GM18951 (cell line): ENCODE measurements around the gene ENG.

ENCODE experiments used
- POLR2A ChIP-seq: IDR thresholded peaks from 4 replicates; pipeline ENCODE4 v1.6.1; 2011; ENCODE audit warnings: mild to moderate bottlenecking; ENCODE audit not compliant: insufficient read length, insufficient read depth; ENCODE audit errors: extremely low read depth
- in situ Hi-C: fragments of 300-500 bp; cut with MboI; formaldehyde crosslinking; loops from one replicate; pipeline ENCODE4 v1.12.0; 2022; ENCODE audit warnings: low sequenced_read_pairs, mixed read lengths, inconsistent platforms; ENCODE audit not compliant: unreplicated experiment

The ENG gene

DNA sequence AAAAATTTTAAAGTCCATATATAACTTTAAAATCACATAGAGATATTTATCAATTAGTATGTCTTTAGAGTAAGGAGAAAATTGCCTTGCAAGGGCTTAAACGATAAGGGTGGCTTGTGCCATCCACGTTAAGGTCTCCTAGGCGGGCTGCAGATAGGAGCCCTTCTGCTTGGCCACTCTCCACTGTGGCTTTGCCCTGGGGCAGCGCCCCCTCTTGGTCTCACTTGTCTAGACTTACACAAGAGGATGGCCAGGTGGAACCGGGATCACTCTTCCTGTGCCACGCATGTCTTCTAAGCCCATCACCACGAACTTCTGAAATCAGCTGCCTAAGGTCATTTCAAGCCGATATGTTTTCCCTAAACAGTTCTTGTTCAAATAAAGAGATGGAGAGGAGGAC, 48.8 kb downstream of the ENG start:
- in situ Hi-C loops: no loop called here
- no peak for TF ChIP-seq POLR2A

- in situ Hi-C loops: no loop called here
Observed at GRCh38 chr9:127803507-127804352, 50.7 kb downstream of the ENG start.

DNA sequence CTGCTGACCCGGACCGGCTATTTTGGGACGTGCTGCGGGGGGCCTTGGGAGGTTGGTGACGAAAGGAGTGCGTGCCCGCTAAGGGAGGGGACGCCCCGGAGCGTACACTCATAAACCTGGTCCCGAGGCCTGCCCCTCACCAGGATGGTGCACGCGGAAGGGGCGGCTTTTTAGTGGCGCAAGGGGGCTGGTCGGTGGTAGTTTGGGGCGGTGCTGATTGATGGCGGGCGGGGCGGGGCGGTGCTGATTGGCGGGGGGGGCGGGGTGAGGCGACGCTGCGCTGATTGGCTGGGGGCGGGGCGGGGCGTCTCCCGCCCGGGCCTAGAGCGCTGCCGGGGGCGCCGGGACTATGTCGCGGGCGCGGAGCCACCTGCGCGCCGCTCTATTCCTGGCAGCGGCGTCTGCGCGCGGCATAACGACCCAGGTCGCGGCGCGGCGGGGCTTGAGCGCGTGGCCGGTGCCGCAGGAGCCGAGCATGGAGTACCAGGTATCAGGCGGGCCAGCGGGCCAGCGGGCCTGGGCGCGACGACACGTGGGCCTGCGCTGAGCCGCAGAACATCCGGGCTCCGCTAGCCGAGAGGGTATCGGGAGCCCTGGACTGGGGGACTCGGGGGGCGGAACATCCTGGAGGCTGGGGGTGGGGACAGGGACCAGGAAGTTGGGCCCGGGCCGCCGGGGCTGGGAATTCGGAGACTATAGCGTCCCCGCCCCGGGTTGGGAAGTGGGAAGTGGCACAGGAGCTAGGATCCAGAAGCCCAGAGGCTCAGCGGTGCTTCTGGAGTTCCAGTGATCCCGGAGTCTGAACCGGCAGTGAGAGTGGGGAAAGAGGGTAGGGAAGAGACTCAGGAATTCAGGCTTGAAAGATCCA, 51.6 kb downstream of the ENG start, which contains the start of gene FPGS:
TSS of gene FPGS (plus strand) at position 307 of the 868 bp plus-strand sequence. CDS start at position 350, 43 bp downstream.
- in situ Hi-C loops: no loop called here
- peak; percentile 98 for TF ChIP-seq POLR2A

More at GRCh38 chr9:127803507-127804352, 50.7 kb downstream of the ENG start:
- TF ChIP-seq POLR2A: no peak

- in situ Hi-C loops: no loop called here
- no peak for TF ChIP-seq POLR2A
Observed at GRCh38 chr9:127801955-127802575, 52.4 kb downstream of the ENG start.

GRCh38 chr9:127796852-127797370, 57.5 kb downstream of the ENG start:
- in situ Hi-C loops: no loop called here
- no peak for TF ChIP-seq POLR2A

DNA sequence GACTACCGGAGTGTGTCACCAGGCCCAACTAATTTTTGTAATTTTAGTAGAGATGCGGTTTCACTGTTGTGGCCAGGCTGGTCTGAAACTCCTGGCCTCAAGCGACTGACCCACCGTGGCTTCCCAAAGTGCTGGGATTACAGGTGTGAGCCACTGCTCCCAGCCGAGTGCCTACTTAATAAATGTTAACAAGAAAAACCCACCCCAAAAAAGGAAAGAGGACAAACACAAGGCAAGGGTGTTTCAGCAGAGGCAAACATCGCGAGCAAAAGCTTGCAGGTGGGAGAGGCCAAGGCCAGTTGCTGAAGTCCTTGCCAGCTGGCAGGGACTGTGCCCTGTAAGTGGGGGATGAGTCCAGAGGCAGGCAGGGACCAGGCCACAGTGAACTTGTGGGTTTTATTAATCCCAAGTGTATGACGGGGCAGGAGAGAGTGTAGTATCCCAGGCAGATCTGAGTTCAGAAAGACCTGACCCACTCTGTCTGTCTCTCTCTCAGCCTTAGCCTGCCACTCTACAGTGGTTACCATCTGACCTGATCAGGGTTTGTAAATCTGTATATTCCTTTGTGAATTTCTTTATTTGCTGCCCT, 58.1 kb downstream of the ENG start:
- in situ Hi-C loops: no loop called here
- no peak for TF ChIP-seq POLR2A

DNA sequence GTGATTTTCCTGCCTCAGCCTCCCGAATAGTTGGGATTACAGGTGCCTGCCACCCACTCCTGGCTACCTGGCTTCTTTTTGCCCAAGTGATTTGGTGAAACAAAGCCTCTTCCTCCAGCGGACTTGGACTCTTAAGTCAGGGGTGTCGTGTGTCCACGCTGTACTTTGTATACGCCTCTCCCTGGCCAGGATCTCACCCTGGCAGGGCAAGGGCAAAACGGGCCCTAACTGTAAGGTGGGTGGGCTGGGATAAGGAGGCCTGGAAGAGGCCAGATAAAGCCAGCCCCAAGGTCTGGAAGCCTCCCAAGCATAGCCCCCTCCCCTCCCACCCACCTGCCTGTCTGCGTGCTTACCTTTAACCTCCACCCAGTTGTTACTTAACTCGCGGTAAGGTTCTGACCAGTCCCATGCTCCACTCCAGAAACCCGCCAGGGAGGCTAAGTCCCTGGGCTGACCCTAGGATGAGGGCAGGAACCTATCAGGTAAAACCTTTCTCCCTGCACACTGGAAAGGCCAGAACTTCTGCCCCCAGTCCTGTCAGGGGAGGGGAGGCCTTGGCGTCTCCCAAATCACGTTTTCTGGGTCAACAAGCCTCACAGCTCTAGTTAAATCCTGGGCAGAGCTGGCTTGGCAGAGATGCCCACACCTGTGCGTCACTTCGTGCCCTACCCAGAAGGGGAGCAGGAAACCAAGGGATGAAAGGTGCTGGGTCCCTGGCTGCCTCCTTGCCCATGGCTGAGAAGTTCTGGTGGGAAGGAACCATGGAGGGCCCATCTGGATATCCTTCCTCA, 60.3 kb downstream of the ENG start:
- TF ChIP-seq POLR2A: peak; percentile 30
- in situ Hi-C loops: no loop called here

DNA sequence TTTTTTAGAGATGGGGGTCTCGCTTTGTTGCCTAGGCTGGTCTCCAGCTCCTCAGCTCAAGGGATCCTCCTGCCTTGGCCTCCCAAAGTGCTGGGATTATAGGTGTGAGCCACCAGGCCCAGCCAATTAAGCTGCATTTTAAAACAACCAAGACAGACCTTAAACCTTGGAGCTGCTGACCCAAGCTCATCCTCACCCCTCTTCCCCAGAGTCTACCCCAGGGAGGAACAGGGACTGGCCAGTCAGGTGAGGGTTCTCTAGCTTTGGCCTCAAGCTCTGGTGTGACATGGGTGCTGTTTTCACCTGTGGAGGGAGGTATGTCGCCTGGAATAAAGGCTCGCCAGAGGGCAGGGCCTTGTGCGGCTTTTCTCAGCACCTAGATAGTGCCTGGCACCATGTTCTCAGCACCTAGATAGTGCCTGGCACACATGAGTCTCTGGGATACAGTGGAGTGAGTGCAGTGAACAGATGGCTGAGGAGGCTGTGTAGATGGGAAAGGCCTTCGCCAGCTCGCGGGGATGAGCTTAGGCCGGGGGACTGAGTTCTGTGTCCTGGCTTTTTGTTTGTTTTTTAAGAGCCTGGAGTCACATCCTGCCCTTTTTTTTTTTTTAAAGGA, 61.3 kb downstream of the ENG start:
- TF ChIP-seq POLR2A: peak; percentile 17
- in situ Hi-C loops: no loop called here

GRCh38 chr9:127792417-127793031, 61.9 kb downstream of the ENG start:
- in situ Hi-C loops: no loop called here
- TF ChIP-seq POLR2A: no peak

GRCh38 chr9:127791085-127791484, 63.4 kb downstream of the ENG start:
- in situ Hi-C loops: no loop called here
- TF ChIP-seq POLR2A: no peak
